ENCODE results near the gene AASDHPPT.

DNA sequence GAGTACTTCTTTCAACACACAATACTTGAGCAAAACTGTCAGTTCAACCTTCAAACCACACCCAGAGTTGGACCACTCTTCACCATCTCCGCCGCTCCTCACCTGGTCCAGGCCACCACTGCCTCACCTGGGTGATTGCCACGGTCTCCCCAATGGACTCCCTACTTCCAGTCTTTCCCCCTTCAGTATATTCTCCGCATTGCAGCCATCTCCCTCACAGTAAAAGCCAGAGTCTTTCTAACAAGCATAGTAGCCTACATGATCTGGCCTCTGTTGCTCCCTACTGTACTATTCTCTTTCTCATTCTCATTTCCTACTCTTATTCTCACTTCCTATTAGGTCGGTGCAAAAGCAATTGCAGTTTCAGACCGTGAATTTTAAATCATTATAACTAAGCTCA, 28.5 kb downstream of the AASDHPPT start:
- TF ChIP-seq, protein P1, sequence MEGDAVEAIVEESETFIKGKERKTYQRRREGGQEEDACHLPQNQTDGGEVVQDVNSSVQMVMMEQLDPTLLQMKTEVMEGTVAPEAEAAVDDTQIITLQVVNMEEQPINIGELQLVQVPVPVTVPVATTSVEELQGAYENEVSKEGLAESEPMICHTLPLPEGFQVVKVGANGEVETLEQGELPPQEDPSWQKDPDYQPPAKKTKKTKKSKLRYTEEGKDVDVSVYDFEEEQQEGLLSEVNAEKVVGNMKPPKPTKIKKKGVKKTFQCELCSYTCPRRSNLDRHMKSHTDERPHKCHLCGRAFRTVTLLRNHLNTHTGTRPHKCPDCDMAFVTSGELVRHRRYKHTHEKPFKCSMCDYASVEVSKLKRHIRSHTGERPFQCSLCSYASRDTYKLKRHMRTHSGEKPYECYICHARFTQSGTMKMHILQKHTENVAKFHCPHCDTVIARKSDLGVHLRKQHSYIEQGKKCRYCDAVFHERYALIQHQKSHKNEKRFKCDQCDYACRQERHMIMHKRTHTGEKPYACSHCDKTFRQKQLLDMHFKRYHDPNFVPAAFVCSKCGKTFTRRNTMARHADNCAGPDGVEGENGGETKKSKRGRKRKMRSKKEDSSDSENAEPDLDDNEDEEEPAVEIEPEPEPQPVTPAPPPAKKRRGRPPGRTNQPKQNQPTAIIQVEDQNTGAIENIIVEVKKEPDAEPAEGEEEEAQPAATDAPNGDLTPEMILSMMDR (IDR thresholded peaks at IDR 0.05), result no peak
- TF ChIP-seq EP300 (IDR thresholded peaks at IDR 0.05), result no peak

All from stomach (tissue), 4 donors.